CD14-positive monocyte (primary cell): ENCODE results near the gene PITPNM1. TPM values are rescaled to one million over a fixed set of nuclear protein-coding genes. Genes with fewer than 3 reads are reported as not detected.

Source experiments
- DNase-seq, 3 donors: peaks; one replicate each; pipeline ENCODE4 v3.0.0-alpha.2; 2011 to 2022
- H2AFZ ChIP-seq: 2 replicates; pipeline ENCODE4 v1.6.0; 2012; ENCODE audit warnings: mild to moderate bottlenecking, low read depth, low read length, inconsistent platforms; ENCODE audit not compliant: insufficient read depth, poor library complexity, severe bottlenecking
- H3K27ac ChIP-seq, 2 donors: 1 replicate in 1 of 2; 2 replicates in 1 of 2; pipeline ENCODE4 v1.5.1; 2012 to 2013; ENCODE audit warnings: low read length in 2 of 2, control low read depth in 1 of 2, inconsistent platforms in 1 of 2, low read depth in 1 of 2, mild to moderate bottlenecking in 1 of 2
- H3K27me3 ChIP-seq, 2 donors: one replicate each; pipeline versions ENCODE4 v1.6.0 to v1.6.1; 2011 to 2013; ENCODE audit warnings: low read length in 2 of 2; ENCODE audit not compliant: control insufficient read depth in 2 of 2, insufficient read depth in 2 of 2
- H3K36me3 ChIP-seq, 2 donors: replicated peaks in 1 of 2; 1 replicate in 1 of 2; 2 replicates in 1 of 2; pipeline versions ENCODE4 v1.5.1 to v1.6.1; 2012 to 2013; ENCODE audit warnings: low read length in 2 of 2, control low read depth in 1 of 2, inconsistent platforms in 1 of 2, mild to moderate bottlenecking in 1 of 2; ENCODE audit not compliant: insufficient read depth in 2 of 2, control insufficient read depth in 1 of 2
- H3K4me1 ChIP-seq, 2 donors: 1 replicate in 1 of 2; 2 replicates in 1 of 2; pipeline versions ENCODE4 v1.5.1 to v1.6.1; 2012 to 2013; ENCODE audit warnings: low read length in 2 of 2, control low read depth in 1 of 2, inconsistent platforms in 1 of 2, mild to moderate bottlenecking in 1 of 2, moderate library complexity in 1 of 2; ENCODE audit not compliant: insufficient read depth in 2 of 2, control insufficient read depth in 1 of 2
- H3K4me2 ChIP-seq: replicated peaks from 2 replicates; pipeline ENCODE3; 2012; ENCODE audit warnings: low read length, moderate library complexity, mild to moderate bottlenecking; ENCODE audit not compliant: poor library complexity, severe bottlenecking; ENCODE audit errors: extremely low read depth
- H3K4me3 ChIP-seq, 3 experiments: fragments of 200-600 bp in 1 of 3; sonication (generic) in 1 of 3; replicated peaks in 1 of 3; 1 replicate in 2 of 3; 2 replicates in 1 of 3; pipeline ENCODE4 v1.5.1; 2011 to 2013; ENCODE audit warnings: low read length in 3 of 3, mild to moderate bottlenecking in 3 of 3, control low read depth in 2 of 3, low read depth in 2 of 3, inconsistent platforms in 1 of 3, moderate library complexity in 1 of 3
- H3K79me2 ChIP-seq: 2 replicates; pipeline ENCODE4 v1.6.0; 2012; ENCODE audit warnings: mild to moderate bottlenecking, control low read depth, inconsistent platforms, low read length, moderate library complexity; ENCODE audit not compliant: insufficient read depth
- H3K9ac ChIP-seq: 2 replicates; pipeline ENCODE4 v1.6.0; 2017; ENCODE audit warnings: low read length, mild to moderate bottlenecking; ENCODE audit not compliant: insufficient read depth, poor library complexity, severe bottlenecking
- H3K9me3 ChIP-seq, 2 donors: replicated peaks in 1 of 2; 1 replicate in 1 of 2; 2 replicates in 1 of 2; pipeline versions ENCODE4 v1.5.1 to v1.6.1; 2012 to 2013; ENCODE audit warnings: low read length in 2 of 2, control low read depth in 1 of 2; ENCODE audit not compliant: control insufficient read depth in 1 of 2, insufficient read depth in 1 of 2
- H4K20me1 ChIP-seq: 2 replicates; pipeline ENCODE4 v1.6.0; 2012; ENCODE audit warnings: mild to moderate bottlenecking, low read length, control low read depth, moderate library complexity; ENCODE audit not compliant: insufficient read depth
- H3K27ac Mint-ChIP-seq, 7 donors: one replicate each; pipeline ENCODE4 v1.8.0; 2020; ENCODE audit warnings: mild to moderate bottlenecking in 7 of 7, mixed read lengths in 7 of 7, moderate library complexity in 6 of 7, inconsistent platforms in 2 of 7
- H3K27me3 Mint-ChIP-seq, 3 donors: one replicate each; pipeline ENCODE4 v1.8.0; 2021 to 2022; ENCODE audit warnings: low read depth in 3 of 3, mild to moderate bottlenecking in 3 of 3, mixed read lengths in 3 of 3, moderate library complexity in 3 of 3, inconsistent platforms in 1 of 3
- H3K36me3 Mint-ChIP-seq, 2 donors: one replicate each; pipeline ENCODE4 v1.8.0; 2020; ENCODE audit warnings: mixed read lengths in 2 of 2, inconsistent platforms in 1 of 2, mild to moderate bottlenecking in 1 of 2
- H3K4me1 Mint-ChIP-seq: one replicate; pipeline ENCODE4 v1.8.0; 2020; ENCODE audit warnings: mild to moderate bottlenecking, mixed read lengths
- H3K4me3 Mint-ChIP-seq, 2 donors: one replicate each; pipeline ENCODE4 v1.8.0; 2020; ENCODE audit warnings: mild to moderate bottlenecking in 2 of 2, mixed read lengths in 2 of 2, moderate library complexity in 1 of 2
- H3K9me3 Mint-ChIP-seq, 7 donors: one replicate each; pipeline ENCODE4 v1.8.0; 2020 to 2022; ENCODE audit warnings: mixed read lengths in 7 of 7, mild to moderate bottlenecking in 6 of 7, moderate library complexity in 6 of 7, inconsistent platforms in 2 of 7
- WGBS: methylation state at CpG from one replicate; pipeline ENCODE4 v1.1.5; 2013; ENCODE audit warnings: missing lambda C conversion rate; ENCODE audit not compliant: insufficient coverage; 5-methylcytosine and 5-hydroxymethylcytosine counted together
- intact Hi-C, 2 donors: fragments of 100-400 bp; cut with micrococcal nuclease; formaldehyde crosslinking; loops; one replicate each; pipeline versions ENCODE4 v1.15.0 to v1.15.1; 2023
- polyA plus RNA-seq, 3 donors: library from polyadenylated mRNA; depleted of rRNA in 1 of 3; unstranded in 2 of 3; stranded (reverse) in 1 of 3; fragments of 300-500 nt in 2 of 3; fragments of >200 nt in 1 of 3; fragmentation: Illumina TruSeq in 2 of 3; gene quantifications; 1 replicate in 2 of 3; 2 replicates in 1 of 3; pipeline ENCODE4 v1.2.3, GENCODE V29; 2012 to 2021
- TF ChIP-seq, protein P1 (sequence below): fragments of 200-600 bp; IDR thresholded peaks from one replicate; pipeline ENCODE4 v1.8.0; 2022; ENCODE audit warnings: antibody characterized with exemption, mild to moderate bottlenecking

The PITPNM1 gene
- polyA plus RNA-seq, 3 donors: 11.7 to 122 (median 22.2) TPM

DNA sequence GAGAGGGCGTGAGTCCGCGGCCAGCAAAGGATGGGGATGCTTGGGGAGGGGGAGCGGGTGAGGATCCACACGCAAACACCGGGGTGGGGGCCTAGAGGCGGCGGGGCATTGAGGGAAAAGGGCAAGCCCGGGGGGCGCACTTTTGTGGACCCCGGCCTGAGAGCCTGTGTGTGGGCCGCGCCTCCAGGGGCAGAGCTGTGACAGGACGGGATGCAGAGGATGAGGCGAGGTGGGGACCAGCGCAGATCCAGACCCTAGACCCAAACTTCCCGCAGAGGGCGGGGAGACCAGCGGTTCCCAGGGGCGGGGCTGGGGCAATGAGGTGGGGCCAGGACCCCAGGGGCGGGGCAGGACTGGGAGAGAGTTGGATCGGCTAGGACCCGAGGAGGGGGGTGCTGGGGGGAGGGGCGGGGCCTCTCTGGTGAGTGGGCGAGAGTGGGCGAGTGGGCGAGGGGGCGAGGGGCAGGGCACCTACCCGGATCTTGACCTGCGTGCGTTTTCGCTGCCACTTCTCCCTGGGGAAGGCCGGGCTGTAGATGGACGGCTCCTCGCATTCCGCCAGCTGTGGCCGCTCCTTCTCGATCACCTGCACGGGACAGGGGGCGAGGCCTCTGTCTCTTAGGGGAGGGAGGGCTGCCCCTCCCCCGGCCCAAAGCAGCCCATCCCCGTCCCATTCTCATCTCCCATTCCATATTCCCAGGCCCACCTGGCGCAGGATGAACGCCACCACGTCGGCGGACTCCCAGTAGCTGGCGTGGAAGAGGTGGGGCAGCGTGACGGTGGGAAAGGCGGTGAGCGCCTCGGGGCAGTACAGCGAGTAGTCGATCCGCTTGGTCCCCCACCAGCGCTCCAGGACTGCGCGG lies 10.6 kb downstream of the PITPNM1 start:
- no peak for DNase-seq
- Histone ChIP-seq H3K36me3 (peaks cover 91 to 100% of the 10 kb centered on the region in 2 donors), H3K27me3 (no peaks in the 10 kb centered on the region), H3K9ac (no peak overlapping the region), H4K20me1 (peaks cover 90% of the 10 kb centered on the region), H3K9me3 (no peaks in the 10 kb centered on the region), H3K27ac (no peak overlapping the region), H3K4me3 (no peak overlapping the region), H3K4me1 (no peaks in the 10 kb centered on the region), H2AFZ (no peak overlapping the region), H3K79me2 (peaks cover 6% of the 10 kb centered on the region), H3K4me2 (no peak overlapping the region)
- WGBS: 97% methylated on average over 40 of the region's 59 CpGs
- H3K27me3 Mint-ChIP-seq: no peaks in the 10 kb centered on the region
- TF ChIP-seq, protein P1, sequence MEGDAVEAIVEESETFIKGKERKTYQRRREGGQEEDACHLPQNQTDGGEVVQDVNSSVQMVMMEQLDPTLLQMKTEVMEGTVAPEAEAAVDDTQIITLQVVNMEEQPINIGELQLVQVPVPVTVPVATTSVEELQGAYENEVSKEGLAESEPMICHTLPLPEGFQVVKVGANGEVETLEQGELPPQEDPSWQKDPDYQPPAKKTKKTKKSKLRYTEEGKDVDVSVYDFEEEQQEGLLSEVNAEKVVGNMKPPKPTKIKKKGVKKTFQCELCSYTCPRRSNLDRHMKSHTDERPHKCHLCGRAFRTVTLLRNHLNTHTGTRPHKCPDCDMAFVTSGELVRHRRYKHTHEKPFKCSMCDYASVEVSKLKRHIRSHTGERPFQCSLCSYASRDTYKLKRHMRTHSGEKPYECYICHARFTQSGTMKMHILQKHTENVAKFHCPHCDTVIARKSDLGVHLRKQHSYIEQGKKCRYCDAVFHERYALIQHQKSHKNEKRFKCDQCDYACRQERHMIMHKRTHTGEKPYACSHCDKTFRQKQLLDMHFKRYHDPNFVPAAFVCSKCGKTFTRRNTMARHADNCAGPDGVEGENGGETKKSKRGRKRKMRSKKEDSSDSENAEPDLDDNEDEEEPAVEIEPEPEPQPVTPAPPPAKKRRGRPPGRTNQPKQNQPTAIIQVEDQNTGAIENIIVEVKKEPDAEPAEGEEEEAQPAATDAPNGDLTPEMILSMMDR: no peak
- no peaks in the 10 kb centered on the region for H3K4me1 Mint-ChIP-seq
- no peak overlapping the region for H3K27ac Mint-ChIP-seq
- H3K36me3 Mint-ChIP-seq: peaks cover 64 to 96% of the 10 kb centered on the region in 2 donors
- intact Hi-C loops: no loop called here
- H3K9me3 Mint-ChIP-seq: no peaks in the 10 kb centered on the region
- H3K4me3 Mint-ChIP-seq: no peak overlapping the region

DNA sequence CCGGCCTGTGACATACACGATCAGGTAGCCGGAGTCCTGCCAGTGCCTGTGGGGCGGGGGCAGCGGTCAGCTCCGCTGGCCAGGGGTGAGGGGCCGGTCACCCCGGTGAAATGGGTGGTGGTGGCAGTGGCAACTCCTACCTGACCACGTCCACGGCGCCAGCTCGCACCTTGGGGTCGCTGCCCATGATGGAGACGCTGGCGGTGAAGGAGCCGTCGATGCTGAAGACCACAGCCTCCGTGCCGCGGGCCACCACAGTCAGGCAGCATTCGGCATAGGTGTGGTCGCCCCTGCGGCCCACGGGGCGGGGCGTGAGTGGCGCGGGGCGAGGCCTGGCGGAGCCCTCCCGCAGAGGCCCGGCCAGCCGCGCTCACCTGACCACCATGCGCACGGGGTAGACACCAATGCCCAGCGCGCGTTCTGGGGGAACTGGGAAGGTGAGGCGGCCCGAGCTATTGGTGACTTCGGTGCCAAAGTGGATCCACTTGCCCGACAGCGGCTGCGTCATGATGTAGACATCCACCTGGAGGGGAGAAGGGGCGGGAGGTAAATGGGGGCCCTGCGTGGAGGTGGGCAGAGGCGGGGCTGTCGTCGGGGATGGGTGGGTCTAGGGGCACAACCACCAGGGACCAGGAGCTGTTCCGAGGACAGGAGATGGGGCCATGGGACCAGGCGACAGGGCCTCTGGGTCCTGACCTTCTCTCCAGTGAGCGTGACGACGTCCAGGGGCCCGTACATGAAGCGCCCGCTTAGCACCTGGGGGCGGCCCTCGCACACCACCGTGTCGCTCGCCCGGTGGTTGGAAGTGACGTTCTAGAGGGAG lies 11.4 kb downstream of the PITPNM1 start:
- Histone ChIP-seq H3K4me2 (no peak overlapping the region), H3K9me3 (no peaks in the 10 kb centered on the region), H4K20me1 (peaks cover 92% of the 10 kb centered on the region), H3K27ac (no peak overlapping the region), H3K27me3 (no peaks in the 10 kb centered on the region), H2AFZ (no peak overlapping the region), H3K4me3 (no peak overlapping the region), H3K79me2 (peaks cover 6% of the 10 kb centered on the region), H3K9ac (no peak overlapping the region), H3K4me1 (no peaks in the 10 kb centered on the region), H3K36me3 (peaks cover 94 to 100% of the 10 kb centered on the region in 2 donors)
- TF ChIP-seq, protein P1: no peak
- no peaks in the 10 kb centered on the region for H3K4me1 Mint-ChIP-seq
- intact Hi-C loops: no loop called here
- H3K4me3 Mint-ChIP-seq: no peak overlapping the region
- DNase-seq: no peak
- WGBS: 96% methylated on average over 51 of the region's 65 CpGs
- no peaks in the 10 kb centered on the region for H3K9me3 Mint-ChIP-seq
- peaks cover 64 to 96% of the 10 kb centered on the region in 2 donors for H3K36me3 Mint-ChIP-seq
- no peak overlapping the region for H3K27ac Mint-ChIP-seq
- H3K27me3 Mint-ChIP-seq: no peaks in the 10 kb centered on the region
